Stimulated activated naive CD8-positive, alpha-beta T cell treated with anti-CD3 and anti-CD28 coated beads, Interleukin-15, Interleukin-2, amounts not matched to agents 100 ng/mL and 50 ng/mL, for 24 hours (primary cell): Measurements from ENCODE around the gene TERB1.

Source experiments
- H3K27ac Mint-ChIP-seq: one replicate; pipeline ENCODE4 v1.8.0; 2021; ENCODE audit warnings: mild to moderate bottlenecking, mixed read lengths
- H3K27me3 Mint-ChIP-seq: one replicate; pipeline ENCODE4 v1.8.0; 2021; ENCODE audit warnings: mixed read lengths
- H3K36me3 Mint-ChIP-seq: one replicate; pipeline ENCODE4 v1.8.0; 2021; ENCODE audit warnings: low read depth, mixed read lengths
- H3K4me1 Mint-ChIP-seq: one replicate; pipeline ENCODE4 v1.8.0; 2021; ENCODE audit warnings: low read depth, mixed read lengths
- H3K4me3 Mint-ChIP-seq: one replicate; pipeline ENCODE4 v1.8.0; 2021; ENCODE audit warnings: mild to moderate bottlenecking, mixed read lengths
- H3K9me3 Mint-ChIP-seq: one replicate; pipeline ENCODE4 v1.8.0; 2021; ENCODE audit warnings: mixed read lengths

The TERB1 gene

GRCh38 chr16:66801320-66802105, at the start of gene TERB1:
Gene TERB1, minus strand, starts transcription at chr16:66801584. Its CDS starts 4,786 bp downstream, at chr16:66796798.
- Mint-ChIP-seq H3K36me3 (peaks cover 44% of the 10 kb centered on the region), H3K27ac (no peak within 1 kb of the TSS)

GRCh38 chr16:66850115-66850815, 48.9 kb upstream of the TERB1 start:
- Mint-ChIP-seq H3K27me3 (peaks cover 21% of the 10 kb centered on the region), H3K36me3 (no peaks in the 10 kb centered on the region), H3K4me1 (no peaks in the 10 kb centered on the region), H3K27ac (no peak overlapping the region), H3K4me3 (no peak overlapping the region), H3K9me3 (no peaks in the 10 kb centered on the region)

More at GRCh38 chr16:66801320-66802105, at the start of gene TERB1:
- Mint-ChIP-seq H3K4me1 (no peaks in the 10 kb centered on the region), H3K9me3 (no peaks in the 10 kb centered on the region), H3K27me3 (no peaks in the 10 kb centered on the region), H3K4me3 (no peak within 1 kb of the TSS)

GRCh38 chr16:66849549-66849948, 48.2 kb upstream of the TERB1 start:
- H3K36me3 Mint-ChIP-seq = no peaks in the 10 kb centered on the region
- no peaks in the 10 kb centered on the region for H3K4me1 Mint-ChIP-seq
- H3K4me3 Mint-ChIP-seq = no peak overlapping the region
- H3K27ac Mint-ChIP-seq = no peak overlapping the region
- H3K9me3 Mint-ChIP-seq = no peaks in the 10 kb centered on the region
- H3K27me3 Mint-ChIP-seq = peaks cover 26% of the 10 kb centered on the region

GRCh38 chr16:66849021-66849420, 47.6 kb upstream of the TERB1 start:
- Mint-ChIP-seq H3K27ac (no peak overlapping the region), H3K4me1 (peaks cover under 1% of the 10 kb centered on the region), H3K4me3 (no peak overlapping the region), H3K9me3 (no peaks in the 10 kb centered on the region), H3K27me3 (peaks cover 27% of the 10 kb centered on the region), H3K36me3 (no peaks in the 10 kb centered on the region)

GRCh38 chr16:66848172-66848571, 46.8 kb upstream of the TERB1 start:
- H3K27ac Mint-ChIP-seq = no peak overlapping the region
- peaks cover 5% of the 10 kb centered on the region for H3K4me1 Mint-ChIP-seq
- no peaks in the 10 kb centered on the region for H3K9me3 Mint-ChIP-seq
- no peak overlapping the region for H3K4me3 Mint-ChIP-seq
- H3K36me3 Mint-ChIP-seq = no peaks in the 10 kb centered on the region
- H3K27me3 Mint-ChIP-seq = peaks cover 35% of the 10 kb centered on the region

GRCh38 chr16:66847533-66848067, 46.2 kb upstream of the TERB1 start:
- no peak overlapping the region for H3K27ac Mint-ChIP-seq
- H3K4me3 Mint-ChIP-seq = no peak overlapping the region
- H3K4me1 Mint-ChIP-seq = peaks cover 5% of the 10 kb centered on the region
- H3K27me3 Mint-ChIP-seq = peaks cover 41% of the 10 kb centered on the region
- H3K9me3 Mint-ChIP-seq = no peaks in the 10 kb centered on the region
- H3K36me3 Mint-ChIP-seq = no peaks in the 10 kb centered on the region

- Mint-ChIP-seq H3K4me1 (peaks cover 5% of the 10 kb centered on the region), H3K4me3 (no peak overlapping the region), H3K27ac (no peak overlapping the region), H3K9me3 (no peaks in the 10 kb centered on the region), H3K36me3 (no peaks in the 10 kb centered on the region), H3K27me3 (peaks cover 45% of the 10 kb centered on the region)
Observed at GRCh38 chr16:66846831-66847230, 45.4 kb upstream of the TERB1 start.

GRCh38 chr16:66846266-66846665, 44.9 kb upstream of the TERB1 start:
- Mint-ChIP-seq H3K36me3 (no peaks in the 10 kb centered on the region), H3K9me3 (no peaks in the 10 kb centered on the region), H3K27ac (no peak overlapping the region), H3K4me1 (peaks cover 5% of the 10 kb centered on the region), H3K4me3 (no peak overlapping the region), H3K27me3 (peaks cover 45% of the 10 kb centered on the region)

- H3K36me3 Mint-ChIP-seq = no peaks in the 10 kb centered on the region
- H3K27me3 Mint-ChIP-seq = peaks cover 45% of the 10 kb centered on the region
- H3K27ac Mint-ChIP-seq = no peak overlapping the region
- H3K4me3 Mint-ChIP-seq = no peak overlapping the region
- H3K9me3 Mint-ChIP-seq = no peaks in the 10 kb centered on the region
- H3K4me1 Mint-ChIP-seq = peaks cover 5% of the 10 kb centered on the region
Observed at GRCh38 chr16:66845791-66846221, 44.4 kb upstream of the TERB1 start.

GRCh38 chr16:66845080-66845410, 43.7 kb upstream of the TERB1 start:
- no peaks in the 10 kb centered on the region for H3K36me3 Mint-ChIP-seq
- peak overlapping the region; percentile 30 for H3K4me3 Mint-ChIP-seq
- peaks cover 46% of the 10 kb centered on the region for H3K27me3 Mint-ChIP-seq
- H3K4me1 Mint-ChIP-seq = peaks cover 5% of the 10 kb centered on the region
- no peak overlapping the region for H3K27ac Mint-ChIP-seq
- H3K9me3 Mint-ChIP-seq = no peaks in the 10 kb centered on the region

GRCh38 chr16:66844342-66845079, 43.1 kb upstream of the TERB1 start, which contains the start of gene CA7:
Gene CA7, plus strand, starts transcription at chr16:66844414. Its CDS starts 74 bp downstream, at chr16:66844488.
- no peaks in the 10 kb centered on the region for H3K9me3 Mint-ChIP-seq
- H3K36me3 Mint-ChIP-seq = no peaks in the 10 kb centered on the region
- no peak within 1 kb of the TSS for H3K27ac Mint-ChIP-seq
- peak within 1 kb of the TSS; percentile 51 for H3K4me3 Mint-ChIP-seq
- peaks cover 5% of the 10 kb centered on the region for H3K4me1 Mint-ChIP-seq
- peaks cover 49% of the 10 kb centered on the region for H3K27me3 Mint-ChIP-seq

- H3K27me3 Mint-ChIP-seq = peaks cover 55% of the 10 kb centered on the region
- peaks cover 5% of the 10 kb centered on the region for H3K4me1 Mint-ChIP-seq
- H3K9me3 Mint-ChIP-seq = no peaks in the 10 kb centered on the region
- no peaks in the 10 kb centered on the region for H3K36me3 Mint-ChIP-seq
- H3K27ac Mint-ChIP-seq = no peak overlapping the region
- H3K4me3 Mint-ChIP-seq = peak overlapping the region; percentile 51
Observed at GRCh38 chr16:66844009-66844341, 42.6 kb upstream of the TERB1 start.

- Mint-ChIP-seq H3K4me1 (peaks cover 5% of the 10 kb centered on the region), H3K27ac (no peak overlapping the region), H3K9me3 (no peaks in the 10 kb centered on the region), H3K36me3 (no peaks in the 10 kb centered on the region), H3K4me3 (peak overlapping the region; percentile 37), H3K27me3 (peaks cover 62% of the 10 kb centered on the region)
Observed at GRCh38 chr16:66843191-66843590, 41.8 kb upstream of the TERB1 start.

GRCh38 chr16:66842765-66843164, 41.4 kb upstream of the TERB1 start:
- no peaks in the 10 kb centered on the region for H3K9me3 Mint-ChIP-seq
- H3K36me3 Mint-ChIP-seq = no peaks in the 10 kb centered on the region
- H3K27me3 Mint-ChIP-seq = peaks cover 61% of the 10 kb centered on the region
- no peak overlapping the region for H3K4me3 Mint-ChIP-seq
- H3K27ac Mint-ChIP-seq = no peak overlapping the region
- H3K4me1 Mint-ChIP-seq = peaks cover 5% of the 10 kb centered on the region

- Mint-ChIP-seq H3K4me3 (no peak overlapping the region), H3K4me1 (peaks cover 5% of the 10 kb centered on the region), H3K27ac (no peak overlapping the region), H3K27me3 (peaks cover 57% of the 10 kb centered on the region), H3K36me3 (no peaks in the 10 kb centered on the region), H3K9me3 (no peaks in the 10 kb centered on the region)
Observed at GRCh38 chr16:66841366-66841765, 40.0 kb upstream of the TERB1 start.
